ENCODE measurements around the gene EML4.
"Not testable (repeated sequence)": the region's sequence is repeated elsewhere in the genome, so short reads cannot be mapped to it uniquely, and the experiment has no call there.

The EML4 gene

DNA sequence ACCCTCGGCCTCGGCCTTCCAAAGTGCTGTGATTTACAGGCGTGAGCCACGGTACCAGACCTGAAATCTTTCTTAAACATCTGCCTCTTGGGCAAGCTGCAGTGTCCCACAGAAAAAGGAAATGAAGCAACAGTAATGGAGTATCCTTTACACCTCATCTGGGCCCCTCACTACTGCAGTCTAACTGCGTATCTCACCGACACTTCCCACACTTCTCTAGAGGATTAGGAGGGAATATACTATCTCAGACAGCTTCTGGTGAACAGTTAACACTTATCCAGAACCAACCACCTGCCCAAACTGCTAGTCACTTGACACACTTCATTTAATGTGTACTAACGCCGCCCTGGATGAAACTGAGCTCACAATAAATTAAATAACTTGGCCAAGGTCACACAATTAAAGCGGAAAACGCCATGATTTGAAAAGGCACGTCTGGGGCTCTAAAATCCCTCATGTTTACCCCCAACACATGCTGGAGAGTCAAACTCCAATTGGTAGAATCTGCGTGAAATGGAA, 190.9 kb downstream of the EML4 start:
- DNase-seq (ENCODE audit: low read depth, low spot score), result no peak
- H3K4me3 ChIP-seq (ENCODE audit: low read length), result peak overlapping the region; percentile 82

DNA sequence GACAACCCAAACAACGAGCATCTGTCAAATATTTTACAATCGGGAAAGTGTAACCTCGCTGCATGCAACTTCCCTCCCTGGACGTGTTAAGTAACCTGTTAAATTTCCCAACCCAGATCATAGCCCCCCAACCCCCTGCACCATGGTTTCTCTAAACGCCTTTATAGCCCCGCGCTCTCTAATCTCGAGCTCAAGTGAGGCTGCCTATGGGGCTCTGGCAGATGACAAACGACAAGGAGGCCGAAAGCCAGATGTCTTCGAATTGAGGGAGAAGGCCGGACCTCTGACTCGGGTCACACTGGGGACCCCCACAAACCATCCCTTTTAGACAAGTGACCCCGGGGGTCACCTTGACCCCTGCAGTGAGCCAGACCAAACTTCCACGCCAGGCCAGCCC, 191.3 kb downstream of the EML4 start:
- DNase-seq (ENCODE audit: low read depth, low spot score), result no peak

GRCh38 chr2:42360890-42361727, 192.0 kb downstream of the EML4 start, which contains the start of gene COX7A2L:
TSS of gene COX7A2L (minus strand) at chr2:42361217. CDS start at chr2:42361161, 56 bp downstream.
- peak within 1 kb of the TSS; percentile 82 for H3K4me3 ChIP-seq (ENCODE audit: low read length)
- DNase-seq (ENCODE audit: low read depth, low spot score), result peak; percentile 87

More for the DNA sequence above, 191.3 kb downstream of the EML4 start:
- peak overlapping the region; percentile 82 for H3K4me3 ChIP-seq (ENCODE audit: low read length)

DNA sequence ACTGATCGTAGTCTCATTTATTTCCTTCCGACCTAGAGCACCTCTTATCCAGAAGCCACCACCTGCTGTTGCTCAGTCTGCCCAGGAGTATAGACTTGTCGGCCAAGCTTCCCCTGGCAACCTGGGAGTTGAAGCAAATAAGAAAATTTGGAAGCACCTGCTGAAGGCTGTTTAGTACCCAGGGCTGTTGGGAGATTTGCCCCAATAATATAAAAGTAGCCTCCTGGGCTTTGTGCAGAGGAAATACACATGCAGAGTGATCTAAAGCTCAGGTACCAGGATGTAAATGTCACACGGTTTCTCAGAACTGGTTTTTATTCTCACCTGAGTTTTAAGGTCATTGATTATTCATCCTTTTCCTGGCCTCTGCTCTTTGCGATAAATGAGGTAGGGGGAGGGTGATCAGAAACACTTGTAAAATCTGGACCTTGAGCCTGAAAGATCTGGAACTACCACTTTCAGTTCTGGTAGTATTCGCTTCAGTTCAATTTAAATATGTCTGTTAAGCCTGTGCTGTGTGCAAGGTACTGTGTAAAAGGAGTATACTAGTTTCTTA, 192.7 kb downstream of the EML4 start:
- DNase-seq (ENCODE audit: low read depth, low spot score), result no peak
- H3K4me3 ChIP-seq (ENCODE audit: low read length), result peak overlapping the region; percentile 49

DNA sequence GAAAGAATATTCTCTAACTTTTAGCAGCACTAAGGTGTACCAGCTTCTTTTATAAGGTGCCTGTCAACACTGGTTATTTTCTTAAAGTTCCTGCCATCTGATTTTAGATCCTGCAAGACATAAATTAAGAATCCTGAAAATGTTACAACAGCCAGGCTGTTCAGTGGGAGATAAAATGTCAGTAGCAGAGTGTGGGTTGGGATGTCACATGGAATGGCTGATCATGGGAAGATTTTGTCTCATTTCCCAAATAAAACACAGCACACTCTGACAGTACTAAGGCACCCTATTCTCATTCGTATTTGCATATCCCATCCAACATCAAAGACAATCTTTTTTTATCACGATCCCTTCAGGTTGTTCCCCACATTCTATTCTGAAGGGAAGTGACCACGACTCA, 194.3 kb downstream of the EML4 start:
- no peak for DNase-seq (ENCODE audit: low read depth, low spot score)
- no peak overlapping the region for H3K4me3 ChIP-seq (ENCODE audit: low read length)

GRCh38 chr2:42364658-42365057, 195.5 kb downstream of the EML4 start:
- no peak overlapping the region for H3K4me3 ChIP-seq (ENCODE audit: low read length)
- DNase-seq (ENCODE audit: low read depth, low spot score), result no peak

GRCh38 chr2:42366411-42366810, 197.3 kb downstream of the EML4 start:
- no peak overlapping the region for H3K4me3 ChIP-seq (ENCODE audit: low read length)
- no peak for DNase-seq (ENCODE audit: low read depth, low spot score)

DNA sequence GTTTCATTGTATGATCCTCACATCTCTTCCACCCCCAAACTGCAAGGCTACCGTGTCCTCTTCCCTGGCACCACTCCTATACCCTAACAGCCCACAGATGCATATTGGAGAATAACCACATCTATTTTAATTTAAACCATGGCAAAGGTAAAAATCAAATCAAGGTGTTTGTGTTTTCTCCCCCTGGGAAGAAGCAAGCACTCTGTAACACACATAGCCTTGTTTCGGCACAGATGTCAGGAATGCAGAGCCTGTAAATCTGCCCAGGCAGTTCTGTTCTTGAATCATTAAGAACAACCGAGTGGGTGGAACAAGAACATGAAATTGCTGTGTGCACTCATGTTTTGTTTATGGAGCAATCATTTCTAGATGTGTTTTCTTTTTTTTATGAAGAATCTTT, 198.7 kb downstream of the EML4 start:
- no peak overlapping the region for H3K4me3 ChIP-seq (ENCODE audit: low read length)
- DNase-seq (ENCODE audit: low read depth, low spot score), result no peak

DNA sequence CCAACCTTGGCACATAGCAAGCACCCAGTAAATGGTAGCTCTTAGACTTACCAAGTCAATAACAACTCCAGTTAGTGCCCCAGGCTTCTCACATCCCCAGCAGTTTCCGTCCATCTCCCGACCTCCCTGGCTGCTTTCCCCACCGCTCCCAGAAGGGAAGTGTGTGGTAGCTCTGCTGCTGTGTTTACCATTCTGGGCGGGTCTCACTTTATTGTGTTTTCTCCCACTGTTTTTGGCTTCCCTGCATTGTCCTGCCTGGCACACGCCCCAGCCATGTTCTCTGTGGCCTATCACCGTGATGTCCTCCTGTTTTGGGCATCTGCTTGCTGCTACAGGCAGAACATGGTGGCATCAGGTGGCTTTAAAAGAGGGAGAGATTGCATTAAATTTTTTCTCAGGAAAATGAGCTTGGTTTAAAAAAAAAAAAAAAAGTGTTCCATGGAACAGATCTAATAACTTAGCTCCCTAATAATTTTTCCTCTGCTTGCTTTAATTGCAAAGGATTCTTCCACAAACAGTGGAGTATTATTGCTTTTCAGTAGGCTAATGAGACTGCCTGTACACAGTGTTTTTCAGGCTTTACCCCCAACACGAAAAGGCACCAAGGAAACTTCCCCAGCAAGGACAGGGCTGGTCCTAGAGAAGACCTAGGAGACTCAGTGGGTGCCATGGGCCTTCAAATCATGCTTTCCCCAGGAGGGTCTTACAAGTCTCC, 199.8 kb downstream of the EML4 start:
- no peak for DNase-seq (ENCODE audit: low read depth, low spot score)
- no peak overlapping the region for H3K4me3 ChIP-seq (ENCODE audit: low read length)

GRCh38 chr2:42369532-42370229, 200.5 kb downstream of the EML4 start:
- H3K4me3 ChIP-seq (ENCODE audit: low read length), result no peak overlapping the region
- DNase-seq (ENCODE audit: low read depth, low spot score), result no peak

DNA sequence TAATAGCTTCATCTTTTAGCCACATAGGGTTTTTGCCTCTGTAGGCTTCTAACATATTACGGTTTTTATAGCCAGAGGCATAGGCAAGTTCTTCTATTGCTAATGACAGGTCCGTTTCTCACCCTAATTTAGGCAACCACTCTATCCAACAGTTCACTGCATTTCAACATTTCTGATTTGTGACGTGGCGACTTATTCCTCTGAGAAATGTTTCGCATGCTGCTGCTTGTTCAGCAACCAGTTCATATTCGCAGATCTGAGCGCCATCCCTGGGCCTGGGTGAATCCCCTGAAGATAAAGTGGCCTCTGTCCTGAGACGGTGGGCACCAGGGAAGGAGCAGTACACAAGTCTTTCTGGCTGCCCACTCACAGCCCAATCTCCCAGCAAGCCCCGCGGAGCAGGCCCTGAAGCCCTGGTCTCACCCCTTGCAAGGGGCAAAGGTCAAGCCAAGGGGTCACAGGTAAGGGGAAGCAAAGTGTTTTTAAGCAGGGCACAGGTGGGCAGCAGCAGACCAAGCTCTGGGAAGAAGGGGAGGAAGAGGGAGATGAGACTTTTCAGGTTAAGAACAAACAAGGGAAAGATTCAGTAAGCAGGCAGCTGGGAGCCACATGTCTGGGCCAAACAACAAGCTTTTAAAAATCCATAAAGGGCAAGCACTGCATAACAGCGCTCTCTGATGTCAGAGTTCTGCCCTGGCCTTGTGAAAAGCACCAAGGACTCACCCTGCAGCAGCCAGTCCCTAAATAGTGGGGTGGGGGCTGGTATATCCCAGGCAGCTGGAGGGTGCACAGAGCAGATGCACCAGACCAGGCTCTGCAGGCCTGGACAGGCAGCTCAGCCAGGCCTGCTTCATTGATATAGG, 202.7 kb downstream of the EML4 start:
- DNase-seq (ENCODE audit: low read depth, low spot score), result no peak
- H3K4me3 ChIP-seq (ENCODE audit: low read length), result no peak overlapping the region

DNA sequence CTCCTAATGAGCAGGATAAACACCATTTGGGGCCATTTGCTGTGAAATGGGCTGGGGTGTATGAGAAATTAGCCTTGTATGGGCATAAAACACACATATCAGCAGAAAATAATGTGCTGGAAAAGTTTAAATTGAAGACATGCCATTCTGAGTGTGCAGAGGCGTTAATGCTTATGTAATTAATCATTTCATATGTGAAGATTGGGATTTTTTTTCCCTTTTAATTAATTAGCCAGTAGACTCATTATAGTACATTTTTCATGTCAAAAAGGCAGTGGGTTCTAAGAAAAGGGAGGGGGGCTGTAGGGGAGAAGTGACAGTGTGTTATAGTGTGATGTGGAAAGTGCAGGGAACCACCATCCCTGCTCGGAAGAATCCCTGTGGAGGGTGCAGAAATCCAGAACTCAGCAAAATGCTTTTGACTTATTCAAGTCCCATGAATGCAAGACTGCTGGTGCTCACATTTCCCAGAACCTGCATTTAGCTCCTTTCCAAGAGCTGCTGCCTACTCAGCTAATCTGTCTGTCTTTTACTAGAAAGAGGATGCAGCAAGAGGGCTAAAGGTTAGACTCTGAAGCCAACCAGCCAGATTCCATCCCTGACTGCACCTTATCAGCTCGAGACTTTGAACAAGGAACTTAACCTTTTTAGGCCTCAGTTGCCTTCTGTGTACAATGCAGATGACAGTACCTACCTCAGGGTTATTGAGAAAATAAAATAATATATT, 203.5 kb downstream of the EML4 start:
- H3K4me3 ChIP-seq (ENCODE audit: low read length), result no peak overlapping the region
- DNase-seq (ENCODE audit: low read depth, low spot score), result no peak

DNA sequence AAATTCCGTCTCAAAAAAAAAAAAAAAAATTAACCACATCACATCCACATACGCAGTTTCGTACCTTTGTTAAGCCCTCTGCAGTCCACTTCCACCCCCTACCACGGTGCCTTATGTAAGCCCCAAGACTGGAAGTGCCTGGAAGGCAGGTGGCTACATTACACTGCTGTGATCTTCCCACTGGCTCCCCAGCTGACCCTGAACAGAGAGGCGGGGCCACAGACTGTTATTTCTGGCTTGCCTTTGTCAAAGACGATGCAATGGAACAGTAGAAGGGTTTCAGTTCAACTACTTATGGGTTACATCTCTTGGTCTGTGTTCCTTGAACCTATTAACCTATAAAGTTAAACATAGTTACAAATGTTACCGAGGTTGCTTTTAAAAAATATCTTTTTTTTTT, 207.6 kb downstream of the EML4 start:
- H3K4me3 ChIP-seq (ENCODE audit: low read length), result no peak overlapping the region
- no peak for DNase-seq (ENCODE audit: low read depth, low spot score)

DNA sequence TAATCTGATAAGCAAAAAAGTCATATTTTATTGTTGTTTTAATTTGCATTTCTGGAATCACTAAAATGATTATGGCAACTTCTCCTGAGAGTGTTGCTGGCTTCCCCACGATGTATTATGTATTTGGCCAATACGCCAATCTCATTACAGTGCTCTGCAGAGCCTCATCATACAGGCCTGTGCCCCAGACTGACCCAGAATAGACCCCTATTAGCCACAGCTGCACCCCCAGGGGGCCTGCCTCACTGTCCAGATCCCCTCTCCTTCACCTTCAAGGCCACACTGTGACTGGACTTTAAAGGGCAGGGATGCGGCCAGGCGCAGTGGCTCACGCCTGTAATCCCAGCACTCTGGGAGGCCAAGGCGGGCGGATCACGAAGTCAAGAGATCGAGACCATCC, 209.3 kb downstream of the EML4 start:
- no peak for DNase-seq (ENCODE audit: low read depth, low spot score)
- no peak overlapping the region for H3K4me3 ChIP-seq (ENCODE audit: low read length)

GRCh38 chr2:42380026-42380425, 210.9 kb downstream of the EML4 start:
- DNase-seq (ENCODE audit: low read depth, low spot score), result not testable (repeated sequence)

DNA sequence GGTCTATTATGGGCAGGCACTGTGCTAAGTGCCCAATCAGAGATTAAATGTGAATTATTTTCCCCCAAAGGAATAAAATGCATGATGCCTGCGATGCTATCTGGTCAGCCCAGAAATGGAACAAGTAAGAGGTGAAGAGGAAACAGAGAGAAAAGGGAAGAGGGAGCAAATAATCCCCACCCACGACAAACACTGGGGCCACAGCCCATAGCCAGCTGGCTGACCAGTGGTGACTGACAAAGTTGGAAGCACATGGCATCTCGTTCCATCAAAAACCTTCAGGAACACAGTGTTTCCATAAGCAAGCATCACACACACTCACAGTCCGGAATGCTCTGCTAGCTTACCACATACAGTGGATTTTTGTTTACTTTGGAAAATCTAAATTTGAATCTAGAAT, 213.0 kb downstream of the EML4 start:
- no peak for DNase-seq (ENCODE audit: low read depth, low spot score)
- H3K4me3 ChIP-seq (ENCODE audit: low read length), result no peak overlapping the region

More at GRCh38 chr2:42380026-42380425, 210.9 kb downstream of the EML4 start:
- not testable (repeated sequence) for H3K4me3 ChIP-seq (ENCODE audit: low read length)
